GM12892 (cell line): ENCODE results near the gene ACACB.

Experiments
- POLR2A ChIP-seq: IDR thresholded peaks from 2 replicates; pipeline ENCODE4 v1.6.1; 2011; ENCODE audit warnings: low read depth, low read length, control low read depth
- POLR2AphosphoS5 ChIP-seq: IDR thresholded peaks from 2 replicates; pipeline ENCODE4 v1.6.1; 2011; ENCODE audit warnings: low read depth, low read length, control low read depth
- TAF1 ChIP-seq: IDR thresholded peaks from 2 replicates; pipeline ENCODE4 v1.6.1; 2011; ENCODE audit warnings: low read depth, mild to moderate bottlenecking, control low read depth, low read length, borderline replicate concordance

DNA sequence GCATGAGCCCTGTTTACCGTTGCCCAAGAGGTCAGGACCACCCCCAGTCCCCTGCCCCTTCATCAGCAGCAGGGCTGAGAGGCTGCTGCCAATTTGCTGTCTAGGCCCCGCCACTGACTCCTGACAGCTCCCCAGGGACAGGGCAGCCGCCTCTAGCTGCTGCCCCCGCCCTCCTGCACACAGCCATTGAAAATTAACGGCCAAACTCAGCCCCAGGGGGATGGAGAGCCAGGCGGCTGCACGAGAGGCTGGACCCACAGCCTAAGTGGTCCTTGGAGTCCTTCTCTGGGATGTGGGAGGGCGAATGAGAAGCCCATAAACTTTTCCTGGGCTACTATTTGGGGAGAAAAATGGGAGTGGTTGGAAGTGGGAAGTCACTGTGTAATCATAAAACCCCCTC lies 188.1 kb downstream of the ACACB start:
- TF ChIP-seq POLR2A (no peak), POLR2AphosphoS5 (no peak), TAF1 (no peak)
